ENCODE measurements around the gene TLR2.

- no peak for TF ChIP-seq POLR2A (IDR thresholded peaks at IDR 0.05; ENCODE audit: low read depth, low read length)
- TF ChIP-seq POLR2AphosphoS5 (IDR thresholded peaks at IDR 0.05; ENCODE audit: low read depth, low read length) = no peak
- TF ChIP-seq TAF1 (IDR thresholded peaks at IDR 0.05; ENCODE audit: borderline replicate concordance, low read depth, low read length) = no peak
These were observed 38.0 kb downstream of the TLR2 start for GRCh38 chr4:153722036-153722435.

All from GM12892 (cell line).